ENCODE measurements around the gene HOXD3. TPM values are rescaled to one million over a fixed set of nuclear protein-coding genes. Genes with fewer than 3 reads are reported as not detected.

HOXD3 gene
- total and polyA plus RNA-seq, 4 donors = not detected

GRCh38 chr2:176136374-176137251 lies 20.5 kb upstream of the HOXD3 start:
- 6% methylated on average over 71 of the region's 71 CpGs for WGBS
- peaks cover 11 to 55% (median 24%) of the 10 kb centered on the region in 4 donors for H3K27me3 ChIP-seq (ENCODE audit: control insufficient read depth in 4 of 4, insufficient read depth in 4 of 4, low read length in 3 of 4)
- H3K36me3 ChIP-seq (ENCODE audit: control insufficient read depth in 4 of 4, insufficient read depth in 3 of 4, low read depth in 1 of 4, low read length in 3 of 4) = no peaks in the 10 kb centered on the region
- TF ChIP-seq ATF3 (IDR thresholded peaks at IDR 0.05) (no peak), ZBTB33 (IDR thresholded peaks at IDR 0.05) (no peak), JUND (IDR thresholded peaks at IDR 0.05) (no peak), CTCF (IDR thresholded peaks at IDR 0.05; ENCODE audit: low read depth, low read length, missing input control) (no peak), RXRA (IDR thresholded peaks at IDR 0.05) (no peak), HNF4A (conservative IDR thresholded peaks at IDR 0.05) (no peak), REST (IDR thresholded peaks at IDR 0.05) (no peak), TAF1 (conservative IDR thresholded peaks at IDR 0.05) (no peak), NR2F2 (IDR thresholded peaks at IDR 0.05) (no peak), HNF4G (IDR thresholded peaks at IDR 0.05) (no peak), FOXA1 (IDR thresholded peaks at IDR 0.05) (no peak), RAD21 (IDR thresholded peaks at IDR 0.05) (no peak), SP1 (IDR thresholded peaks at IDR 0.05) (no peak)
- peak overlapping the region in 1 of 3 donors; percentile 23 for H3K4me3 ChIP-seq (ENCODE audit: low read depth in 1 of 3, low read length in 3 of 3)
- no peak overlapping the region for H3K9ac ChIP-seq (ENCODE audit: low read depth in 1 of 2, low read length in 2 of 2)
- no peak for DNase-seq (ENCODE audit: low spot score)
- no peak overlapping the region for H3K27ac ChIP-seq (ENCODE audit: low read depth in 1 of 2, low read length in 2 of 2)
- peaks cover 9 to 24% (median 15%) of the 10 kb centered on the region in 4 donors for H3K4me1 ChIP-seq (ENCODE audit: control insufficient read depth in 4 of 4, insufficient read depth in 4 of 4, low read length in 3 of 4)
- peaks cover 0 to 4% (median 0%) of the 10 kb centered on the region in 4 donors for H3K9me3 ChIP-seq (ENCODE audit: control insufficient read depth in 4 of 4, low read length in 3 of 4)

- Histone ChIP-seq H3K4me1 (ENCODE audit: control insufficient read depth in 4 of 4, insufficient read depth in 4 of 4, low read length in 3 of 4) (peaks cover 9 to 22% (median 14%) of the 10 kb centered on the region in 4 donors), H3K27ac (ENCODE audit: low read depth in 1 of 2, low read length in 2 of 2) (no peak overlapping the region), H3K4me3 (ENCODE audit: low read depth in 1 of 3, low read length in 3 of 3) (no peak overlapping the region), H3K36me3 (ENCODE audit: control insufficient read depth in 4 of 4, insufficient read depth in 3 of 4, low read depth in 1 of 4, low read length in 3 of 4) (no peaks in the 10 kb centered on the region), H3K9ac (ENCODE audit: low read depth in 1 of 2, low read length in 2 of 2) (no peak overlapping the region), H3K27me3 (ENCODE audit: control insufficient read depth in 4 of 4, insufficient read depth in 4 of 4, low read length in 3 of 4) (peaks cover 11 to 51% (median 23%) of the 10 kb centered on the region in 4 donors), H3K9me3 (ENCODE audit: control insufficient read depth in 4 of 4, low read length in 3 of 4) (peaks cover 0 to 3% (median 0%) of the 10 kb centered on the region in 4 donors)
- 16% methylated on average over 2 of the region's 2 CpGs for WGBS
- TF ChIP-seq HNF4G (IDR thresholded peaks at IDR 0.05) (no peak), SP1 (IDR thresholded peaks at IDR 0.05) (no peak), ATF3 (IDR thresholded peaks at IDR 0.05) (no peak), FOXA2 (IDR thresholded peaks at IDR 0.05) (no peak), FOXA1 (IDR thresholded peaks at IDR 0.05) (no peak), REST (IDR thresholded peaks at IDR 0.05) (no peak), NR2F2 (IDR thresholded peaks at IDR 0.05) (no peak), RXRA (IDR thresholded peaks at IDR 0.05) (no peak), YY1 (IDR thresholded peaks at IDR 0.05) (no peak), HNF4A (conservative IDR thresholded peaks at IDR 0.05) (no peak), JUND (IDR thresholded peaks at IDR 0.05) (no peak), RAD21 (IDR thresholded peaks at IDR 0.05) (no peak), TAF1 (conservative IDR thresholded peaks at IDR 0.05) (no peak), GABPA (IDR thresholded peaks at IDR 0.05 in 1 of 2, conservative IDR thresholded peaks at IDR 0.05 in 1 of 2) (no peak)
- no peak for DNase-seq (ENCODE audit: low spot score)
Observed at GRCh38 chr2:176137252-176137580, 19.9 kb upstream of the HOXD3 start.

All from liver (tissue), 9 donors.